ENCODE data around the gene ADCY1.

DNA sequence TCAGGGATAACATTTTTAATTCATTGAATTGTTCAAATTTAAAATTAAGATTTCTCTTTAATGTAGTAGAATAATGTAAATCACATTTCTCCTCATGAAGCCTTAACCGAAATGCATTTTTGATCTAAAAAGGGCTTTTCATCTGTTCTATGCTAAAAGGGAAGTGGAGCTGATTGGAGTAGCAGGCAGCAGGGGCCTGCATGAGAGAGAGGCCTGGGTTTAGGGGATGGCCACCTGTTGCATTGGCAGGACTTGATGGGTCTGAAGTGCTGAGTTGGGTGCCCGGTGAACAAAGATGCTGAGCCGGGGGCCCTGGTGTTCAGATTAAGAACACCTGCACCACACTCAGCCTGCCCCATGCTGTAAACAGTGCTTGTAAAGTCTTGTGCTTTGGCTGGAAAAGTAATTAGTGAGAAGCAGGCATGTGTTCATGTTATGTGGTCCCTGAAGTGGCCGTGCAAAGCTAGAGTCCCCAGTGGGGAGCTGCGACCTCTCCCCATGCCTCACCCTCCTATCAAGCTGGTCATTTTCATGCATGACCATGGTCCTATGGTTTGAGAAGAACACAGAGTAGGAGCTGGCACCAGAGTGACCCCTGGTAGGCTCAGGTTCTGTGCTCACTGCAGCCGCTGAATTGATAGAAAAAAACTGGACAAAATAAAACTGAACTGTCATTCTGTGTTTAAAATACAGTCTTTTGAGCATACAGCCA is 124.3 kb downstream of the ADCY1 start:
- TF ChIP-seq, protein P1, sequence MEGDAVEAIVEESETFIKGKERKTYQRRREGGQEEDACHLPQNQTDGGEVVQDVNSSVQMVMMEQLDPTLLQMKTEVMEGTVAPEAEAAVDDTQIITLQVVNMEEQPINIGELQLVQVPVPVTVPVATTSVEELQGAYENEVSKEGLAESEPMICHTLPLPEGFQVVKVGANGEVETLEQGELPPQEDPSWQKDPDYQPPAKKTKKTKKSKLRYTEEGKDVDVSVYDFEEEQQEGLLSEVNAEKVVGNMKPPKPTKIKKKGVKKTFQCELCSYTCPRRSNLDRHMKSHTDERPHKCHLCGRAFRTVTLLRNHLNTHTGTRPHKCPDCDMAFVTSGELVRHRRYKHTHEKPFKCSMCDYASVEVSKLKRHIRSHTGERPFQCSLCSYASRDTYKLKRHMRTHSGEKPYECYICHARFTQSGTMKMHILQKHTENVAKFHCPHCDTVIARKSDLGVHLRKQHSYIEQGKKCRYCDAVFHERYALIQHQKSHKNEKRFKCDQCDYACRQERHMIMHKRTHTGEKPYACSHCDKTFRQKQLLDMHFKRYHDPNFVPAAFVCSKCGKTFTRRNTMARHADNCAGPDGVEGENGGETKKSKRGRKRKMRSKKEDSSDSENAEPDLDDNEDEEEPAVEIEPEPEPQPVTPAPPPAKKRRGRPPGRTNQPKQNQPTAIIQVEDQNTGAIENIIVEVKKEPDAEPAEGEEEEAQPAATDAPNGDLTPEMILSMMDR (conservative IDR thresholded peaks at IDR 0.05 in 1 of 2, IDR thresholded peaks at IDR 0.05 in 1 of 2; ENCODE audit: extremely low read depth in 1 of 2, insufficient read depth in 1 of 2, low read depth in 1 of 2, low read length in 2 of 2): no peak
- no peak for TF ChIP-seq EZH2 (IDR thresholded peaks at IDR 0.05; ENCODE audit: borderline replicate concordance, low read length)
